H54 (cell line): ENCODE data around the gene LRP1B.

Source experiments
- DNase-seq: peaks from one replicate; pipeline ENCODE4 v3.0.0; 2011; ENCODE audit warnings: low spot score, mixed read lengths; ENCODE audit not compliant: insufficient read length
- FAIRE-seq: peaks from 3 replicates; lab custom pipeline; 2011; peaks lifted over from hg19 to GRCh38; lab: Jason Lieb, UNC
- POLR2A ChIP-seq: IDR thresholded peaks from 2 replicates; pipeline ENCODE4 v1.6.1; 2011; ENCODE audit warnings: low read depth, mild to moderate bottlenecking, low read length

LRP1B gene

GRCh38 chr2:141341444-141341843 is 789.4 kb downstream of the LRP1B start:
- DNase-seq, result peak; percentile 15
- peak; percentile 95 for FAIRE-seq
- no peak for TF ChIP-seq POLR2A

GRCh38 chr2:141331127-141331526 is 799.7 kb downstream of the LRP1B start:
- FAIRE-seq (peak; percentile 94), DNase-seq (peak; percentile 18)
- no peak for TF ChIP-seq POLR2A

DNA sequence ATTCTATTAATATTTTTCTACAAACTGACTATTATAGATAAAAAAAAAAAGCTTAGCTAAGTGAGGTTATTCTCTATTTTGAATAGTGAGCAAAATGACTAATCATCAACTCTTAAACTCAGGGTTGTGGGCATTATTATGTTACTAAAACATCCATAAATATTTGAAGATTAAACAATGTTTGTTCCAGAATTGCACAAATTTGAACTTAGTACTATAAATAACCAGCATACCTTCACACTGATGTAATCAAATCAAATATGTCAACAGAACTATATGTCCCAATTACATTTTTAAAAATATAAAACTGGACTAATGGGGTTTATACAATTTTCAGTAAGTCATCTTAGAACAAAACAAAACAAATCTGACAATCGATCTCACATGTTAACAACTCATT is 800.9 kb downstream of the LRP1B start:
- DNase-seq, result no peak
- TF ChIP-seq POLR2A, result no peak
- FAIRE-seq, result no peak

DNA sequence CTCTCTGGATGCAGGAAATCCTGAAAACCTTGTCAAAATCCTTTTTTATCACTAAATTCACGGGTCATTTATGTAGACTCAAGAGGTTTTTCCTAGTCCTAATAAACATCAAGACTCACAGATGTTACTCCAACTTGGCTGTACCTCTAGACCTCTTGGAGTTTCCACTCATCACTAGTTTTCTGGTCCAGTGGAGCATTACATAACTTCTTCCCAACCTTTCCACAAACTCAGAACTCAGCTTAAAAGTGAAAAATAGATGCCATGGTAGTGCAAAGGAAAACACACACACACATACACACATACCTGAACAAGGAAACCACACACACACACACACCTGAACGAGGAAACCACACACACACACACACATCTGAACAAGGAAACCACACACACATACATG is 807.2 kb downstream of the LRP1B start:
- FAIRE-seq (no peak), DNase-seq (no peak)

DNA sequence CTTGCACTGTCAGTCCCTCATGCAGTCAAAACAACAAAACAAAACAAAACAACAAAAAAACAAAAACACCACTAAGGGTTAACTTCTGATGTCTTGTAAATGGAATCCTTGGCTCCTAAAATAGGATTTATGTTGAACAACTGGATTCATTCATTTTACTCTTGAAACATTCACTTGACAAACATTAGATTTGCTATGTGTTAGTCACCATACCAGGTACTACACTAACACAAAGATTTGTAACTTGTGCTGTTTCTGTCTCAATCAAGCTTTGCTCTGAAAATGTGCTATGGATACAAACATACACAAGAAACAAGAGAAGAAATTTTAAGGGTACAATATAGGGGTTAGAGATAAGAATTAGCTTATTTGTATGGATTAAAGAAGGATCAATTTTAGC is 812.8 kb downstream of the LRP1B start:
- DNase-seq, result no peak
- no peak for FAIRE-seq
- no peak for TF ChIP-seq POLR2A

More for the DNA sequence above, 807.2 kb downstream of the LRP1B start:
- TF ChIP-seq POLR2A, result no peak

DNA sequence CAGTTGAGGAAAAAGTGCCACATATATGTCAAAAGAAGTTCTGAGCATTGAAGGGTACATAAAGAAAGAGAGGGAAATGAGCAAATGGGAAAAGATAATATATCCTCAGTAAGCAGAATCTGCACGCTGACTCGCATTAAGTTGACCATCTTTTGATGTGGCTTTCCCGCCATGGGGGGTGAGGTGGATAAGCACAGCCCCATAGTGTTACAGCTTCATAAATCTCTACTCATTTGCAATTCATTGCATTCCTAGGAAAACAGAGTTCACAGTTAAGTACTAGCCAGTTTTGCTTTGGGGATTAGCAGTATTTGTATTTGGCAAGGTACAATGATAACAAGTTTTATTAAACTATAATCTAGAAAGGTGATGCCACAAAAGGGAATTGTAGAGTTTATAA is 814.2 kb downstream of the LRP1B start:
- no peak for TF ChIP-seq POLR2A
- FAIRE-seq (peak; percentile 33), DNase-seq (no peak)

DNA sequence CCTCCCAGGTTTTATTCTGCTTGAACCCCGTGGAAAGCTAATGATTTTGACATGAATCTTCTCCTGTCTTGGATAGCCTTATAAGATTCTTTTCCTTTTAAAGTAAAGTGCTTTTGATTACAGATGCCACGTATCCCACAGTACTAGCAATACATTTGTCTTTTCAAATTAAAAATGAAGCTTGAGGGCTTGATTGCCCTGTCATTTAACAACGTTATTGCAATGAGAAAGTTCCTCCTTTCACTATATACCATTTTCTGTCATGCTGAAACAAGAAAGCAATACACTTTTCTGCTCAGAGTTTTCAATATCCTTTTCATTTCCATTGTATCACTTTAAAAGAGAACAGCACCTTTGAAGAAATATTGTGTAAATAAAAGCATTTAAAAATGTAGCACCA is 814.7 kb downstream of the LRP1B start:
- no peak for FAIRE-seq
- no peak for TF ChIP-seq POLR2A
- no peak for DNase-seq

- FAIRE-seq, result no peak
- no peak for TF ChIP-seq POLR2A
- DNase-seq, result no peak
Measured at GRCh38 chr2:141313972-141314371, 816.8 kb downstream of the LRP1B start.

DNA sequence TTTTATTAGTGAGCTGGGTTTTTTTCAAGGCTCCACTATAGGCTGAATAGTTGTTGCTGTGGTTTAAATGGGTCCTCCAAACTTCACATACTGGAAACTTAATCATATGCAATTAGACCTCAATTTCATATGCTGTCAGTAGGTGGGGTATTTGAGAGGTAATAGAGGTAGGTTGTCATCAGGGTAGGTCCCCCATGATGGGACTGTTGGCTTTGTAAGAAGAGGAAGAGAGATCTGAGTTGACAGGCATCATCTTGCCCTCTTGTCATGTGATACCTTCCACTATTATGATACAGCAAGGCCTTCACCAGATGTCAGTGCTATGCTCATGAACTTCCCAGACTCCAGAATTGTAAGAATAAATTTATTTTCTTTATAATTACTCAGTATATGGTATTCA is 819.4 kb downstream of the LRP1B start:
- TF ChIP-seq POLR2A, result no peak
- DNase-seq, result no peak
- FAIRE-seq, result no peak

DNA sequence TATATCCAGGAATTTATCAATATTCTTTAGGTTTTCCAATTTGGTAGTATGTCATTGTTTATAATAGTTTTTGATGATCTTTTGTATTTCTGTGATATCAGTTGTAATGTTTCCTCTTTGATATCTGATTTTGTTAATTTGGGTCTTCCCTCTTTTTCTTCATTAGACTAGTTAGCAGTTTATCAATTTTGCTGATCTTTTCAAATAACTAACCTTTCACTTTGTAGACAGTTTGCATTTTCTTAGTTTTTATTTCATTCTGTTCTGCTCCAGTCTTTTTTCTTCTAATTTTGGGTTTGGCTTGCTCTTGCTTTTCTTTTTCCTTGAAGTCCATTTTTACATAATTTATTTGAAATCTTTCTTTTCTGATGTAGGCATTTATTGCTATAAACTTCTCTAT is 824.4 kb downstream of the LRP1B start:
- FAIRE-seq, result no peak
- TF ChIP-seq POLR2A, result no peak
- no peak for DNase-seq

DNA sequence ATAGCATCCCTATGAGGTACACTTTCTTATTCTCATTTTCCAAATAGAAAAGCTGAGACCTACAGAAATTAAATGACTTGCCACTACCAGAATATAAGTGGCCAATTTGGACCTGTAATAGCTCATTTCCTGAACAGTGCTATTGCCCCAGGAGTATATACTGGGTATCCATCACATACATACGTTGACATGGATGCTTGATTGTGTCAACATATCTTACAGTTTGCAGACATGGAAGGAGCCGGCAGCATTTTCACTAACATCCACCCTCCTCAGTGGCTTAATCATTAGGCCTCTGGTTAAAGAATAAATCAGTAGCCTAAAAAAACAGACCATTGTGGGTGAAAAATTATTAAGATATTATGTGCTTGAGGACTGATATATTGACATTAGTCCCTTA is 829.3 kb downstream of the LRP1B start:
- no peak for DNase-seq
- FAIRE-seq, result no peak
- no peak for TF ChIP-seq POLR2A

- FAIRE-seq (no peak), DNase-seq (no peak)
- TF ChIP-seq POLR2A, result no peak
Measured at GRCh38 chr2:141280037-141280436, 850.8 kb downstream of the LRP1B start.

- FAIRE-seq (no peak), DNase-seq (no peak)
- TF ChIP-seq POLR2A, result no peak
Measured at GRCh38 chr2:141271346-141271745, 859.5 kb downstream of the LRP1B start.

DNA sequence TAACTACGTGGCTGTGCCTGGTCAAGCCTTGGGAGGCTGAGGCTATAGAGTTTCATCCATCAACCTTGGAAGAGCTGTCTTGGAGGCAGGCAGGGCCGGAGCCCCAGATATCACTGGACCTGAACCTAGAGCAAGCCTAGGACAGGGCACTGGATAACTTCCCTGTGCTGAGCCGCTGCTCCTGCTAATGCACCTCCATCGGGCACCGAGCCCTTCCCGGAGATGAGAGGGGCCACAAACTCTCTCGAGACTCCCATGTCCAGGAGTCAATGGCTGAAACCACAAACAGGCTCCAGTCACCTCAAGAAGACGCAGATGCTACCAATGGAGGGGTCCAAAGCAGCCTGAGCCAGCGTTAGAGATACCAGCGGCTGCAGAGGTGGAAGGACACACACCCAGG is 866.0 kb downstream of the LRP1B start:
- no peak for DNase-seq
- no peak for TF ChIP-seq POLR2A
- FAIRE-seq, result no peak

GRCh38 chr2:141260911-141261310 is 869.9 kb downstream of the LRP1B start:
- no peak for TF ChIP-seq POLR2A
- DNase-seq (no peak), FAIRE-seq (no peak)

DNA sequence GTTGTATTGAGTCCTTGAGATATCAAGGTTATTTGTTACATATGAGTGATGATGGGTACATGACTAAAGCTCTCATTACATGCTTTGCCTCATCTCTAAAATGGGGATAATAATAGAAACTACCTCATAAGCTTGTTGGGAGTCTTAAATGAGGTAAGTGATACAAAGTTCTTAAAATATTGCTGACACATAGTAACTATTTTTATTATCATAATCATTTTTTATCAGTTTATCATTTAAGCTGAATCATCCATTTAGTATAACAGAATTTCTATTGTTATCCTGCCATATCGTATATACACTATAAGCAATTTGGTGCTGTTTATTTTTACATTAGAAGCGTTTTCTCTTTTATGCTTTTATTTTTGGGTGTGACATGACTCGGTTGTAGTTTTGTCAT is 871.1 kb downstream of the LRP1B start:
- DNase-seq (no peak), FAIRE-seq (no peak)
- TF ChIP-seq POLR2A, result no peak
